Measurements from ENCODE around the gene PIK3CA. TPM values are rescaled to one million over a fixed set of nuclear protein-coding genes. Genes with fewer than 3 reads are reported as not detected.

PIK3CA gene
- total RNA-seq (10 to 100 TPM; 18.7 to 24.4 (median 20.0) TPM), polyA plus RNA-seq (10 to 100 TPM in 1 of 3 donors, 1 to 10 TPM in 2; 5.6 to 17.3 (median 6.6) TPM)
- long read RNA-seq, donor 1, full-length matches to known transcripts = 4 of 9 reads
- long read RNA-seq, donor 1, partial matches to known transcripts = 2 of 9 reads
- long read RNA-seq, donor 1, other reads (novel, unspliced or antisense) = 3 of 9 reads
- long read RNA-seq, donor 2, full-length matches to known transcripts = 10 of 18 reads
- long read RNA-seq, donor 2, partial matches to known transcripts = 8 of 18 reads
- long read RNA-seq, donor 2, other reads (novel, unspliced or antisense) = 0 of 18 reads

GRCh38 chr3:179147873-179148615 is at the start of gene PIK3CA:
TSS of gene PIK3CA (plus strand) at chr3:179148357. CDS start at chr3:179198826, 50,469 bp downstream.
- Histone ChIP-seq H3K4me1 (peaks cover 34% of the 10 kb centered on the region), H3K36me3 (ENCODE audit: insufficient read depth in 1 of 2, low read depth in 1 of 2) (no peaks in the 10 kb centered on the region), H3K27ac (peak within 1 kb of the TSS; percentile 99), H3K9me3 (no peaks in the 10 kb centered on the region), H3K27me3 (ENCODE audit: insufficient read depth in 3 of 3, low read length in 2 of 3) (no peaks in the 10 kb centered on the region), H3K4me3 (peak within 1 kb of the TSS; percentile 96)
- TF ChIP-seq CTCF (IDR thresholded peaks at IDR 0.05) = no peak
- intact Hi-C loops (cut with DNase I) = loop anchor here (2.0 to 5.0 kb wide), 5 partner anchors 34 to 174 kb away; partner anchors contain the start of genes ZMAT3 (in 1 of the 2) and ZNF639 (in 1 of the 2)
- WGBS, 3 donors = 0% methylated on average over 32 to 67 of the region's 67 CpGs
- peak; percentile 92 to 96 for DNase-seq
- peak; percentile 94 to 98 (median 96) for ATAC-seq

GRCh38 chr3:179098388-179099077 is 49.6 kb upstream of the PIK3CA start:
- no peak for DNase-seq
- Histone ChIP-seq H3K4me3 (no peak overlapping the region), H3K9me3 (no peaks in the 10 kb centered on the region), H3K4me1 (no peaks in the 10 kb centered on the region), H3K36me3 (ENCODE audit: insufficient read depth in 1 of 2, low read depth in 1 of 2) (no peaks in the 10 kb centered on the region), H3K27me3 (ENCODE audit: insufficient read depth in 3 of 3, low read length in 2 of 3) (peaks cover 0 to 2% (median 0%) of the 10 kb centered on the region in 3 donors), H3K27ac (no peak overlapping the region)
- WGBS, 3 donors = 75 to 84% (median 77%) methylated on average over 7 of the region's 7 CpGs
- no peak for ATAC-seq
- intact Hi-C loops (cut with DNase I) = no loop called here
- no peak for TF ChIP-seq CTCF (IDR thresholded peaks at IDR 0.05)

- H3K36me3 ChIP-seq (ENCODE audit: insufficient read depth in 1 of 2, low read depth in 1 of 2) = no peaks in the 10 kb centered on the region
- ATAC-seq = peak in 2 of 4 donors; percentile 43 to 51
- no peak overlapping the region for H3K27ac ChIP-seq
- H3K27me3 ChIP-seq (ENCODE audit: insufficient read depth in 3 of 3, low read length in 2 of 3) = no peaks in the 10 kb centered on the region
- intact Hi-C loops (cut with DNase I) = no loop called here
- no peaks in the 10 kb centered on the region for H3K4me1 ChIP-seq
- TF ChIP-seq CTCF (IDR thresholded peaks at IDR 0.05) = no peak
- no peaks in the 10 kb centered on the region for H3K9me3 ChIP-seq
- DNase-seq = peak in 1 of 2 donors; percentile 19
- H3K4me3 ChIP-seq = no peak overlapping the region
These were observed 47.5 kb upstream of the PIK3CA start for GRCh38 chr3:179100652-179101051.

- ATAC-seq (no peak), DNase-seq (no peak)
- TF ChIP-seq CTCF (IDR thresholded peaks at IDR 0.05) = no peak
- Histone ChIP-seq H3K4me3 (no peak overlapping the region), H3K27ac (no peak overlapping the region), H3K4me1 (no peaks in the 10 kb centered on the region), H3K27me3 (ENCODE audit: insufficient read depth in 3 of 3, low read length in 2 of 3) (no peaks in the 10 kb centered on the region), H3K36me3 (ENCODE audit: insufficient read depth in 1 of 2, low read depth in 1 of 2) (no peaks in the 10 kb centered on the region), H3K9me3 (no peaks in the 10 kb centered on the region)
- intact Hi-C loops (cut with DNase I) = no loop called here
- WGBS, 3 donors = 21 to 45% (median 23%) methylated on average over 1 of the region's 1 CpG
These were observed 42.3 kb upstream of the PIK3CA start for GRCh38 chr3:179105881-179106280.
